ENCODE results near the gene BMPR2.
"Not testable (repeated sequence)": the region's sequence is repeated elsewhere in the genome, so short reads cannot be mapped to it uniquely, and the experiment has no call there.

Gene BMPR2

DNA sequence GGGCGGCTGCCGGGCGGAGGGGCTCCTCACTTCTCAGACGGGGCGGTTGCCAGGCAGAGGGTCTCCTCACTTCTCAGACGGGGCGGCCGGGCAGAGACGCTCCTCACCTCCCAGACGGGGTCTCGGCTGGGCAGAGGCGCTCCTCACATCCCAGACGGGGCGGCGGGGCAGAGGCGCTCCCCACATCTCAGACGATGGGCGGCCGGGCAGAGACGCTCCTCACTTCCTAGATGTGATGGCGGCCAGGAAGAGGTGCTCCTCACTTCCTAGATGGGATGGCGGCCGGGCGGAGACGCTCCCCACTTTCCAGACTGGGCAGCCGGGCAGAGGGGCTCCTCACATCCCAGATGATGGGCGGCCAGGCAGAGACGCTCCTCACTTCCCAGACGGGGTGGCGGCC lies 159.2 kb downstream of the BMPR2 start:
- not testable (repeated sequence) for DNase-seq (ENCODE audit: low read depth)

- no peak for DNase-seq (ENCODE audit: low read depth)
These were observed 165.0 kb downstream of the BMPR2 start for GRCh38 chr2:202541137-202541536.

- no peak for DNase-seq (ENCODE audit: low read depth)
These were observed 166.0 kb downstream of the BMPR2 start for GRCh38 chr2:202542142-202542541.

GRCh38 chr2:202545523-202545922 lies 169.4 kb downstream of the BMPR2 start:
- no peak for DNase-seq (ENCODE audit: low read depth)

DNA sequence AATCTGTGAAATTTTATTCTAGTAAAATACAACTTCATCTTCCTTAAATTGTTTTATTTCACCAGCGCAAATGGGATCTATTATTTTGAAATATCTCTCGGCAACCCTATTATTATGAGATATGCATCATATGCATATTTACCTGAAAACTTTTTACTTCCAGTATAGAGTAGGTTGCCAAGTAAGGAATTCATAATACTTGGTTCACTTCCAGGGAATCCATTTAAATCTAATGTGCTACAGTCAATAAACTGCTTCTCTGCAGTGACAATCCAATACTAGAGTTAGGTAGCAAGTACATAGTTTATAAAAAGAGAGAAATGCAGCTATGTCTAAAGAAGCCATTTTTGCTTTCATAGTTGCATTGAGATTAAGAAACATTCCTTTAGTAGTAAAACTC lies 169.8 kb downstream of the BMPR2 start:
- no peak for DNase-seq (ENCODE audit: low read depth)

DNA sequence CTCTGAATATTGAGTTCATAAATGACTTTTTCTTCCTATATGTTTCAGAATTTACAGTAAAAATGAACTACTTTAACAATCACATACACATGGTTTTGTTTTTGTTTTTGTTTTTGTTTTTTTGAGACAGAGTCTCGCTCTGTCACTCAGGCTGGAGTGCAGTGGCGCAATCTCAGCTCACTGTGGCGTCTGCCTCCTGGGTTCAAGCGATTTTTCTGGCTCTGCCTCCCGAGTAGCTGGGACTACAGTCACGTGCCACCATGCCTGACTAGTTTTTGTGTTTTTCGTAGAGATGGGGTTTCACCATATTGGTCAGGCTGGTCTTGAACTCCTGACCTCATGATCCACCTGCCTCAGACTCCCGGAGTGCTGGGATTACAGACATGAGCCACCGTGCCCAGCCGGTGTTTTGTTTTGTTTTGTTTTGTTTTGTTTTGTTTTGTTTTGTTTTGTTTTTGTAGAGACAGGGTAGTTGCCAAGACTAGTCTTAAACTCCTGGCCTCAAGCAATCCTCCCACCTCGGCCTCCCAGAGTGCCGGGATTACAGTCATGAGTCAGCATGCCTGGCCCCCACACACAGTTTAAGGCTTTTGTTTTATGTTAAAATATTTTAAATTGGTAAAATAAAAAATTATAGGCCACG lies 170.5 kb downstream of the BMPR2 start:
- not testable (repeated sequence) for DNase-seq (ENCODE audit: low read depth)

DNA sequence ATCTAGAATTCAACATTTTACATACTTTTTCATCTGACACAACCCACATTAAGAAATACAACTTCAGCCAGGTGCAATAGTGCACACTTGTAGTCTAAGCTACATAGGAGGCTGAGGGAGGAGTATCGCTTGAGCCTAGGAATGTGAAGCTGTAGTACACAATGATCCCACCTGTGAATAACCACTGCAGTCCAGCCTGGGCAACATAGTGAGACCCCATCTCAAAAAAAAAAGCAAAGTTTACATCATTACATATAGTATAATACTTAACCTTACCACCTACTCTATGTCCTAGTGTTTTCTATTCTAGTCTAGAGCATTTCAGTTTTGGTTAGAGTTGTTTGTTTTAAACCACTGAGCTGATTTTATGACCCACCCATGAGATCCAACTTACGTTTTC lies 172.1 kb downstream of the BMPR2 start:
- DNase-seq (ENCODE audit: low read depth) = no peak

GRCh38 chr2:202551000-202551399 lies 174.9 kb downstream of the BMPR2 start:
- not testable (repeated sequence) for DNase-seq (ENCODE audit: low read depth)

GRCh38 chr2:202555356-202555755 lies 179.2 kb downstream of the BMPR2 start:
- no peak for DNase-seq (ENCODE audit: low read depth)

DNA sequence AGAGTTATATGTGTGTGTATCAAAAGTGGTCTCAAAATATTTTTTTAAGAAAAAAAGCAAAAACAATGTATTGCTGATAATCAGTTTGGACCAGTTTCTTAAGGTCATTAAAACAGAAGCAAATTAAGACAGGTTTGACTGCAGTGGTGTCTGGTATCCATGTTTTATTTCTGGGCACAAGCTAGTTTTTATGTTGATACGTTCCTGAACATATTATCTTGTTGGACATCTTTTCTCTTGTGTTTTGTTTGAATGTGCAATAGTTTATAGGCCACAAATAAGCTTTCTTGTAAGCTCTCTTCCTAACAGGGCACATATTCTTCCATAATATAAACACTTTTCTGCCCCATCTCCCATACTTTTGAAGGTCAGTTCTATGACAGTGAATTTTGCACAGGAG lies 184.1 kb downstream of the BMPR2 start:
- DNase-seq (ENCODE audit: low read depth) = no peak

DNA sequence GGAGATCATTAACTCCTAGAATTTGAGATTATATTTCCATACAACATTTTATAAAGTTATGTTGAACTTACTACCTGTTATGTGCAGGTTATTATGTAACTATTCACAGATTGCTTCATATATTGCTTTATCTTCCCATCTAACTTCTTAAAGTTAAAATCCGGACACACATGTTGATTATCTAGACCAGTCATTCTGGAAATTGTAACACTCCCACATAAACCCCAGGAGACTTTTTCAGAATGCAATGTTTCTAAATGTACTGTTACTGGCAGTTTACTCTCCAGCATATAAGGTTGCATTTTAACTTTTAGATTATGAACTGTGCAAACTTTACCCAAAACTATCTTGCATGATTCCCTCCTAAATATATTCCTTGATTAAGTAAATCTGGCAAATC lies 188.1 kb downstream of the BMPR2 start:
- no peak for DNase-seq (ENCODE audit: low read depth)

- DNase-seq (ENCODE audit: low read depth) = no peak
These were observed 190.2 kb downstream of the BMPR2 start for GRCh38 chr2:202566286-202566685.

GRCh38 chr2:202574541-202574940 lies 198.4 kb downstream of the BMPR2 start:
- no peak for DNase-seq (ENCODE audit: low read depth)

- not testable (repeated sequence) for DNase-seq (ENCODE audit: low read depth)
These were observed 199.1 kb downstream of the BMPR2 start for GRCh38 chr2:202575194-202575593.

DNA sequence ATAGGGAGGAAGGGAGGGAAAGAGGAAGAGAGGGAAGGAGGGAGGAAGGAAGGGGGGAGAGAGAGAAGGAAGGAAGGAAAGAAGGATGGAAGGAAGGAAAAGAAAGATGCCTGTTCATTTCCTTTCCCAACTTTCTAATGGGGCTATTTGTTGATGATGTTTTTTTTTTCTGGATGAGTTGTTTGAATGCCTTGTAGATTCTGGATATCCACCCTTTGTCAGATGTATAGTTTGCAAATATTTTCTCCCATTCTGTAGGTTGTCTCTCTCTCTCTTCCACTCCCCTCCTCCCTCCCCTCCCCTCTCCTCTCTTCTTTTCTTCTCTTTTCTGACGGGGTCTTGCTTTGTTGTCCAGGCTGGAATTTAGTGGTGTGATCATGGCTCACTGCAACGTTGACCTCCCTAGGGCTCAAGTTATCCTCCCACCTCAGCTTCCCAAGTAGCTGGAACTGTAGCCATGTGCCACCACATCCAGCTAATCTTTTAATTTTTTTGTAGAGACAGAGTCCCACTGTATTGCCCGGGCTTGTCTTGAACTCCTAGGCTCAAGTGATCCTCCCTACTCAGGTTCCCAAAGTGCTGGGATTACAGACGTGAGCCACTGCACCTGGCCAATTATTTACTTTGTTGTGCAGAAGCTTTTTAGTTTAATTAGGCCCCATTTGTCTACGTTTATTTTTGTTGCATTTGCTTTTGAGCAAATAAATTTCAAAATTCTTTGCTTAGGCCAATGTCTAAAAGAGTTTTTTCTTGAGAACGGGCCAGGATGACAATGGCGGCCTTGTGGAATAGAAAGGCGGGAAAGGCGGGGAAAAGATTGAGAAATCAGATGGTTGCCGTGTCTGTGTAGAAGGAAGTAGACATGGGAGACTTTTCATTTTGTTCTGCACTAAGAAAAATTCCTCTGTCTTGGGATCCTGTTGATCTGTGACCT lies 201.4 kb downstream of the BMPR2 start:
- no peak for DNase-seq (ENCODE audit: low read depth)

- DNase-seq (ENCODE audit: low read depth) = not testable (repeated sequence)
These were observed 206.7 kb downstream of the BMPR2 start for GRCh38 chr2:202582846-202583245.

DNA sequence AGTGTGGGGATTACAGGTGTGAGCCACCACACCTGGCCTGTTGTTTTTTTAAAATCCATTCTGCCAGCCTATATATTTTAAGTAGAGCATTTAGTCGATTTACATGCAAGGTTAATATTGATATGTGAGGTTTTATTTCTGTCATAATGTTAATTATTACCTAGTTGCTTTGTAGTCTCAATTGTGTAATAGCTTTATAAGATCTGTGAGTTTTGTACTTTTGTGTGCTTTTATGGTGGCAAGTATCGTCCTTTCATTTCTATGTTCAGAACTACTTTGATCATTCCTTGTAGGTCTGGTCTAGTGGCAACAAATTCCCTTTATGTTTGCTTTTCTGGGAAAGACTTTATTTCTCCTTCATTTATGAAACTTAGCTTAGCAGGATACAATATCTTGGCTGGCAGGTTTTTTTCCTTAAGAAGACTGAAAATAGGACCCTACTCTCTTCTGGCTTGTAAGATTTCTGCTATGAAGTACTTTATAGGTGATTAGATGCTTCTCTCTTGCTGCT lies 207.6 kb downstream of the BMPR2 start:
- DNase-seq (ENCODE audit: low read depth) = no peak

DNA sequence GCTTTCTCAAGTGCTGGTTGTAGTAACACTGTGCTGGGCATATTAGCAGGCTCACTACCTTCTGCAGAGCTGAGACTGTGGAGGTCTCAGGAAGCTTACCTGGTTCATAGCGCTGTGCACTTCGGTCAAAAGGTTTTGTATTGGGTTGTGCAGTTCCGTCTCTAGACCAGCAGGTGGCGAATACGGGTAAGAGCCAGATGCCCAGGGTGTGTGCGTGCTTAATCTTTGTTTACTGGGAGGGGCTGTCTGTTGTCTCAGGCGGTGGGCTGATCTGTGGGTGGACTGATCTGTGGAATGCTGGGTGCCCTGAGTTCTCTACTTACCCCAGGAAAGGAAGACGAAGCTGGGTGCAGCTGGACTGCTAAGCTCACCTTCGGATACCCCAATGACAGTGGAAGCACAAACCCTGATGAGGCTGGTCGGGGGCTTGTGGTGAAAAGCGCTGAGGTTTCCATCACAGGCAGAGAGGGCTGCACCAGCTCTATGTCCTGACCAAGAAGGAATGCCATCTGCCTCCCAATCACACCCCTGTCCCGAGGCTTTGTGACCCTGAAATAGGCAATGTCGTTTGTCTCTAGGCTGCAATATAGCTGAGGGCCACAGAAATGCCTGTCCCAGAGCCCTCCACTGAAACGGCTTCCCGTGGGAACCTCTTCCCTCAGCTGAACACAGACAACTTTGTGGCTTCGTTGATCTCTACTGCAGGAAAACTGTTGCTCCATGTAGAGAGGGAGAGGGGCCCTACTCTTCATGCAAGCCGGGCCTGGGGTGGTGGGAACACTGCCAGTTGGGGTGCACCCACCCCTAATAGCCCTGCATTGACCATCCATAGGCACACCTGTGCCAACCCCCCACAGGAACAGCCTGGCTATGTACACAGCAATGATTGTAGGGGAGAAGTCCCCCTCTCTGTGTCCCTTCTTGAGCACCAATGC lies 212.8 kb downstream of the BMPR2 start:
- peak; percentile 28 for DNase-seq (ENCODE audit: low read depth)

DNA sequence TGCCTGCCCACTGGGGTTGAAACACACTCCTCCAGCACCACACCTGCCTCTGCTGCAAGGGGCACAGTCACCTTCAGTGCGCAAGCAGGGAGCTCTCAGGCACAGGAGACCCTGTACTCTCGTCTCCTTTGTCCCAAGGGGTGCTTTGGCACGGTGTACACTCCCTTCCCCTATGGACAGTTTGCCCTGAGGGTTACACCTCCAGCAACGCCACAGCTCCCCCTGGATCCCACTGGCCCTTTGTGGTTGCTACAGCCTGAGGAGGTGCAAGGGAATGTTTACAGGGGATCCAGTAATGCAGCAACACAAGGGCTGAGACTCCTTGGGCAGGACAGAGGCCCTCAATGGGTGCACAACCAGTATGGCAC lies 213.4 kb downstream of the BMPR2 start:
- DNase-seq (ENCODE audit: low read depth) = no peak

GRCh38 chr2:202592566-202592965 lies 216.4 kb downstream of the BMPR2 start:
- DNase-seq (ENCODE audit: low read depth) = no peak

GRCh38 chr2:202599105-202599504 lies 223.0 kb downstream of the BMPR2 start:
- no peak for DNase-seq (ENCODE audit: low read depth)

DNA sequence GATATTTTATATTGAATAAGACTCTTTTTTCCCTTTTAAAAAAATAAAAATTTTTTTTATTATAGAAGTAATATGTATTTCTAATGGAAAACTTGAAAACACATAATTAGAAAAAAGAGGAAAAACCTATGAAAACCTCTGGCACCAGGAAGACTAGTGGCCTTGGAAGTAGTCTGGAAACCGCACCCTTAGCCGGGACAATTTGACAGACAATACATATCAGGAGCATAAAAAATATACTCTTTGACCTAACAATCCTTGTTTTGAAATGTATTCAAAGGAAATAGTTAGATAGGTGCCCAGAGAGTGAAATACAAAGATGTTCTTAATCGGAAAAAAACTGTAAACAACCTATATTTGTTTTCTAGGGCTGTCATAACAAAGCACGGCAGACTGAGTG lies 223.8 kb downstream of the BMPR2 start:
- DNase-seq (ENCODE audit: low read depth) = no peak
